GM12892 (cell line): Measurements from ENCODE around the gene MEOX2.

ENCODE experiments used
- POLR2A ChIP-seq: IDR thresholded peaks from 2 replicates; pipeline ENCODE4 v1.6.1; 2011; ENCODE audit warnings: low read depth, low read length, control low read depth
- POLR2AphosphoS5 ChIP-seq: IDR thresholded peaks from 2 replicates; pipeline ENCODE4 v1.6.1; 2011; ENCODE audit warnings: low read depth, low read length, control low read depth
- TAF1 ChIP-seq: IDR thresholded peaks from 2 replicates; pipeline ENCODE4 v1.6.1; 2011; ENCODE audit warnings: low read depth, mild to moderate bottlenecking, control low read depth, low read length, borderline replicate concordance

DNA sequence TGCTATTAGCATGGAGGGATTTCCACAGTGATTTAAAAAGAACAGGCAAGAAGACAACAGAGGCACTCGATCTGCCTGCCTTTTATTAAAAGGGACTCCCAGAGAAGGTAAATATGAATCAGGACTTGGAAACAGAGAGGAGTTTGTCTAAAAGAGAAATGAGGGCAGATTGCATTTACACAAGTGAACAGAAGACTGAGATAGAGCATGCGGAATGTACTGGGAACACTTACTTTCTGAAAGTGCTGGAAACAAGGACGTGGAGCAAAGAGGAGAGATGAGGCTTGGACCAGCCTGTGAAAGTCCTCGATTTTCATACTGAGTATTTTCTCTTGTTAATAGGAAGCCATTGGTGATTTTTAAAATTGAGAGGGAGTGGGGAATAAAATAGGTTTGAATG is 35.7 kb downstream of the MEOX2 start:
- no peak for TF ChIP-seq POLR2AphosphoS5
- no peak for TF ChIP-seq POLR2A
- no peak for TF ChIP-seq TAF1
